ENCODE results near the gene DDX6. TPM values are rescaled to one million over a fixed set of nuclear protein-coding genes. Genes with fewer than 3 reads are reported as not detected.

Gene DDX6
- total RNA-seq, 4 donors from 2014 or later = 92.9 to 113 (median 105) TPM

- no peak for DNase-seq (ENCODE audit: extremely low spot score)
- intact Hi-C loops (cut with DNase I) = no loop called here
Measured at GRCh38 chr11:118791961-118792569, 1.1 kb upstream of the DDX6 start.

GRCh38 chr11:118790357-118791110 is 430 bp downstream of the DDX6 start:
- peak in 1 of 2 donors; percentile 22 for TF ChIP-seq POLR2AphosphoS5 (IDR thresholded peaks at IDR 0.05)
- TF ChIP-seq CTCF (IDR thresholded peaks at IDR 0.05) = peak; percentile 42 to 46 (median 46)
- TF ChIP-seq EP300 (IDR thresholded peaks at IDR 0.05) = no peak
- no peak for TF ChIP-seq POLR2A (IDR thresholded peaks at IDR 0.05; ENCODE audit: low read depth)
- peaks cover 0 to 5% (median 2%) of the 10 kb centered on the region in 4 donors for H3K36me3 ChIP-seq
- DNase-seq (ENCODE audit: extremely low spot score) = peak; percentile 94
- H3K27ac ChIP-seq (replicated peaks in 1 of 4) = peak overlapping the region; percentile 98 to 100 (median 99)
- H3K4me3 ChIP-seq = peak overlapping the region; percentile 79 to 92 (median 86)
- no peaks in the 10 kb centered on the region for H3K9me3 ChIP-seq
- WGBS = 0% methylated on average over 39 of the region's 54 CpGs
- intact Hi-C loops (cut with DNase I) = no loop called here
- no peaks in the 10 kb centered on the region for H3K27me3 ChIP-seq
- H3K4me1 ChIP-seq = peaks cover 31 to 55% (median 52%) of the 10 kb centered on the region in 4 donors

More at GRCh38 chr11:118791961-118792569, 1.1 kb upstream of the DDX6 start:
- no peaks in the 10 kb centered on the region for H3K36me3 ChIP-seq
- H3K4me1 ChIP-seq = peaks cover 17 to 40% (median 37%) of the 10 kb centered on the region in 4 donors
- TF ChIP-seq CTCF (IDR thresholded peaks at IDR 0.05) = no peak
- no peak for TF ChIP-seq POLR2AphosphoS5 (IDR thresholded peaks at IDR 0.05)
- TF ChIP-seq EP300 (IDR thresholded peaks at IDR 0.05) = no peak
- H3K27me3 ChIP-seq = no peaks in the 10 kb centered on the region
- peak overlapping the region; percentile 79 to 92 (median 86) for H3K4me3 ChIP-seq
- 3% methylated on average over 13 of the region's 39 CpGs for WGBS
- H3K9me3 ChIP-seq = no peaks in the 10 kb centered on the region
- H3K27ac ChIP-seq (replicated peaks in 1 of 4) = peak overlapping the region; percentile 98 to 100 (median 99)

- Histone ChIP-seq H3K27ac (replicated peaks in 1 of 4) (peak overlapping the region; percentile 98 to 100 (median 99)), H3K27me3 (no peaks in the 10 kb centered on the region), H3K4me1 (peaks cover 38 to 63% (median 60%) of the 10 kb centered on the region in 4 donors), H3K36me3 (peaks cover 0 to 13% (median 6%) of the 10 kb centered on the region in 4 donors), H3K9me3 (no peaks in the 10 kb centered on the region), H3K4me3 (peak overlapping the region; percentile 79 to 92 (median 86))
- intact Hi-C loops (cut with DNase I) = loop anchor here (5.0 kb wide), 1 partner anchor 143 kb away; no protein-coding TSS in a partner anchor
- DNase-seq (ENCODE audit: extremely low spot score) = no peak
- WGBS = under 1% methylated on average over 18 of the region's 18 CpGs
- TF ChIP-seq POLR2A (IDR thresholded peaks at IDR 0.05; ENCODE audit: low read depth) (no peak), POLR2AphosphoS5 (IDR thresholded peaks at IDR 0.05) (no peak)
Measured at GRCh38 chr11:118789501-118790356, 1.2 kb downstream of the DDX6 start.

- no peaks in the 10 kb centered on the region for H3K9me3 ChIP-seq
- H3K27me3 ChIP-seq = no peaks in the 10 kb centered on the region
- H3K27ac ChIP-seq (replicated peaks in 1 of 4) = peak overlapping the region; percentile 16 to 100 (median 68)
- intact Hi-C loops (cut with DNase I) = loop anchor here (5.0 kb wide), 1 partner anchor 146 kb away; no protein-coding TSS in a partner anchor
- TF ChIP-seq CTCF (IDR thresholded peaks at IDR 0.05) (no peak), POLR2AphosphoS5 (IDR thresholded peaks at IDR 0.05) (no peak), EP300 (IDR thresholded peaks at IDR 0.05) (no peak), POLR2A (IDR thresholded peaks at IDR 0.05; ENCODE audit: low read depth) (no peak)
- peaks cover 4 to 35% (median 21%) of the 10 kb centered on the region in 4 donors for H3K36me3 ChIP-seq
- 31% methylated on average over 2 of the region's 2 CpGs for WGBS
- no peak for DNase-seq (ENCODE audit: extremely low spot score)
- peak overlapping the region in 2 of 4 donors; percentile 10 to 17 for H3K4me3 ChIP-seq
- H3K4me1 ChIP-seq = peaks cover 63 to 77% (median 76%) of the 10 kb centered on the region in 4 donors
Measured at GRCh38 chr11:118786657-118787056, 4.3 kb downstream of the DDX6 start.

Data from esophagus muscularis mucosa (tissue), 4 donors.